AG08395 (cell line): ENCODE data around the gene CASQ2.
"Not testable (repeated sequence)": the region's sequence is repeated elsewhere in the genome, so short reads cannot be mapped to it uniquely, and the experiment has no call there.

Source experiments
- DNase-seq: peaks from one replicate; pipeline ENCODE4 v3.0.0; 2012; ENCODE audit warnings: mixed read lengths, low spot score

The CASQ2 gene

GRCh38 chr1:115780655-115781054 lies 12.1 kb upstream of the CASQ2 start:
- DNase-seq = not testable (repeated sequence)

- not testable (repeated sequence) for DNase-seq
Measured at GRCh38 chr1:115779075-115779474, 10.6 kb upstream of the CASQ2 start.

DNA sequence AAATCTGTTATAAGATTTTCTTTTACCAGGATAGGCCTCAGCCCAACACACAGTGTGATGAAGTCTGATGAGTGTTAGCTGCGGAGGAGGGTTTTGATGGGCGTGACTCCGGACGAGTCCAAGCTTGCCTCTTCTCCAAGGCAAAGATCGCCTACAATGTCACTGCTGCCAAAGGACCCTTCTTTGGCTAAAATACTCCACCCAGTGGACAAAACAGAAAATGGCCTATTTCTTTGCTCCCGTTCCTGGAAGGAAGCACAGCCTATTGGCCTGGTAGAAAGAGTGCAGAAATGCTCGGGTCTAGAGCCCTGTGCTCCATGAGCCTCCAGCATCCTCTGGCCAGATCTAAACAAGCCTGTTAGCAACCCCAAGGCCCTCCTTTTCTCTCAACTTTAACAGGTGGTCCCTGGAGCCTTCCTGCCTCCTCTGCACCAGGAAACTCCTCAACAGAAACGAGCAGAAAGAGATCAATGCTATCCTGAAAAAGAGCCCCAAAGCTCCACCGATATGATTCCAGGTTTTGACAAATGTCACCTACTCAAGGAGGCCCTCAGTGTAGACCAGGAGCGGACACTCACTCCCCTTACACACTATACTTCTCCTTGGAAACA lies 3.4 kb upstream of the CASQ2 start:
- DNase-seq = peak; percentile 91

GRCh38 chr1:115771094-115771846 lies 2.8 kb upstream of the CASQ2 start:
- no peak for DNase-seq

DNA sequence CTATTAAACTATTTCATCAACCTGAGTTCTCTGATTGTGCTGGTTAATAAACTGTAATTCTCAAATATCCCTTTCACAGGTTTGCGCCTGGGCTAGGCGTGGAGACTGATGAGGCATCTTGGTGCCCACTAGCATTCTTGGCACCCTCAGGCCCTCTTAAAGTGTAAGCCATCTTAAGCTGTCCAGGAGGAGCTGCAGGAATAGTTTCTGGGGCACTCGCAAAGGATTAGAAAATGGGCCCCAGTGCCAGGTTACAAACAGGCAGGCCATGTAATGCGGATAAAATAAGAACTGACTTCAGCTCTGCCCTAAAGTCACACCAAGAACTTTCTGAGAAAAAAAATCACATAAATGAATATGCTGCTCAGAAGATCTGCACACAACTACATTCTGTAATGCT lies 1.1 kb downstream of the CASQ2 start:
- no peak for DNase-seq

DNA sequence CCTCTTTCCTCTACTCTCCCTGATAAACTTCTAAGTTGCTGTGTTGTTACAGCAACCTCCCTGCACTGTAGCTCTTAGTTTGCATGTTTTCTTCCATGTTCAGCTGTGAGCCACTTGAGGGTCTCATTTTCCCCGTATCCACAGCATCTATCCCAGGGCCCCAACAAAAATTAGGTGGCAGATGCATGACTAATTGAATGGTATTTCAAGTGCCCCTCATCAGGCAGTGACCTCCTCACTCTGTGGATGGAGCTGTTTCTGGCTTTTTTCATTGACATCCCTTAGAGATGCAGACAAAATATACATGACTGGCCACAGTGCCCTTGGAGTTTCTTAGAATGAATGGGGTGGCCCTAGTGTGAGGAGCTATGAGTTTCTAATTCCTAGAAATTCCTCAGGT lies 3.4 kb downstream of the CASQ2 start:
- no peak for DNase-seq

- peak; percentile 48 for DNase-seq
Measured at GRCh38 chr1:115764541-115764940, 4.0 kb downstream of the CASQ2 start.

- DNase-seq = no peak
Measured at GRCh38 chr1:115762779-115763178, 5.7 kb downstream of the CASQ2 start.

GRCh38 chr1:115761601-115762302 lies 6.8 kb downstream of the CASQ2 start:
- no peak for DNase-seq

GRCh38 chr1:115757856-115758255 lies 10.7 kb downstream of the CASQ2 start:
- no peak for DNase-seq

- DNase-seq = no peak
Measured at GRCh38 chr1:115757326-115757725, 11.2 kb downstream of the CASQ2 start.

GRCh38 chr1:115755456-115756370 lies 12.8 kb downstream of the CASQ2 start:
- DNase-seq = no peak

DNA sequence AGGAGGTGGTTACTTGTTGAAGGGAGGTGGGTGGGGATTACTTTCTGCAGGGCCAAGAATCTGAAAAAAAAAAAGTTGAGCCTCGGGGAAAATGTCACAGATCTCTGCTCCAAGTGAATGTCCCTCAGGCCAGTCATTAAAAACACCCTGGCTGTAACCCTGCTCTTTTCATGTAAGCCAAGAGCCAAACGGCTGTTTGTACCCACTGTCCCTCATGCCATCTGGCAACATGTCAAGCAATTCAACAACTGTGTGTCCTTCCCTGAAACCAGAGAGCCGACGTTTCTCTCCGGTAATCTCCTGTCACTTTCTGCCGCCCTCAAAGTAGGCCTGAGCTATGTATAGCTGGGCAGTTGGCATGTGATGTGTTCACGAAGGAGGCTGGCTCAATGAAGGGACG lies 14.7 kb downstream of the CASQ2 start:
- no peak for DNase-seq

GRCh38 chr1:115753361-115753760 lies 15.2 kb downstream of the CASQ2 start:
- no peak for DNase-seq

DNA sequence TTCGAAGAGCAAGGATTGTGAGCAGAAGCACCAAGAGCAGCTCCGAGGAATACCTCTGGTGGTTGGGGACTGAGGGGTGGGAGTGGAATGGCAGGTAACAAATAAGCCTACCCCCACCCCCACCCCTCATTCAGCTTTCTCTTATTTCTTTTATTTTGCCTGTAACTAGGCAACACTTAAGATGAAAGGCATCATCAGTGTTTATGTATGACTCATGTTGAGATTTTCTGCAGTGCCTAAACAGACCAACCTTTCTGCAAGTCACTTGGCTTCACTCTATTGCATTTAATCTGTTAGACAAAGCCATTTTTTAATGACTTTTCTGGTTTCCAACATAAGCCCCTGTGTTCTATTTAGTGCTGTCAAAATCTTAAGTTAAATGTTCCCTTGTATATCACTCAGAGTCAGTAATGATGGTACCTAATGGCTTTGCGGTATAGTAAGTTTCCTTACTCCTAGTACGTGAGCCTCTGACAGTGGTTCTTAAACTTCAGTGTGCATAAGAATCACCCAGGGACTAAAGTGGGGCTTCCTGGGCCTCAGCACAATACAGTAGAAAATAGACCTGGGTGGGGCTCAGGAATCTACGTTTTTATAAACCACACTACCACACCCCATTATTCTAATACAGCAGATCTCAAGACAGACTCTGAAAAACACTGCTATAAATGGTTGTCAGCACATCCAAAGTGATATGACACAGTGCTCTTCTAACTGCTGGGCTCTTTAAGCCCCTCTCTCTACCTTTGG lies 19.9 kb downstream of the CASQ2 start:
- DNase-seq = peak; percentile 38

DNA sequence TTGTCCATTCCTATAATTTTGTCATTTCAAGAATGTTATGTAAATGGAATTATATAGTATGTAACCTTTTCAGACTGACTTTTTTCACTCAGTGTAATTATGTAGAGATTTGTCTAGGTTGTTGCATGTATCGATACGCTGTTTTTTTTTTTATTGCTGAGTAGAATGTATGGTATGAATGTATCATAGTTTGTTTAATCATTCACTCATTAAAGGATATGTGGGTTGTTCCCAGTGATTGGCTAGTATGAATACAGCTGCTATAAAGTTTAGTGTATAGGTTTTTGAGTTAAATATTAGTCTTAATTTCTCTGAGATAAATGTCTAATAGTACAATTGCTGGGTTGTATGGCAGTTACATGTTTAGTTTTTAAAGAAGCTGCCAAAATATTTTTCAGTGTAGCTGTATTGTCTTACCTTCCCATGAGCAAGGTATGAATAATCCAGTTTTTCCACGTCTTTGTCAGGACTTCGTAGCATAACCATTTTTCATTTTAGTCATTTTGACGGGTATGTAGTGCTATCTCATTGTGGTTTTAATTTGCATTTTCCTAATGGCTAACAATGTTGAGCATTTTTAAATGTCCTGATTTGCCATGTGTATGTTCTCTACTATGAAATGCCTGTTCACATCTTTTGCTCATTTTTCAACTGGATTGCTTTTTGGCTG lies 22.4 kb downstream of the CASQ2 start:
- DNase-seq = no peak

DNA sequence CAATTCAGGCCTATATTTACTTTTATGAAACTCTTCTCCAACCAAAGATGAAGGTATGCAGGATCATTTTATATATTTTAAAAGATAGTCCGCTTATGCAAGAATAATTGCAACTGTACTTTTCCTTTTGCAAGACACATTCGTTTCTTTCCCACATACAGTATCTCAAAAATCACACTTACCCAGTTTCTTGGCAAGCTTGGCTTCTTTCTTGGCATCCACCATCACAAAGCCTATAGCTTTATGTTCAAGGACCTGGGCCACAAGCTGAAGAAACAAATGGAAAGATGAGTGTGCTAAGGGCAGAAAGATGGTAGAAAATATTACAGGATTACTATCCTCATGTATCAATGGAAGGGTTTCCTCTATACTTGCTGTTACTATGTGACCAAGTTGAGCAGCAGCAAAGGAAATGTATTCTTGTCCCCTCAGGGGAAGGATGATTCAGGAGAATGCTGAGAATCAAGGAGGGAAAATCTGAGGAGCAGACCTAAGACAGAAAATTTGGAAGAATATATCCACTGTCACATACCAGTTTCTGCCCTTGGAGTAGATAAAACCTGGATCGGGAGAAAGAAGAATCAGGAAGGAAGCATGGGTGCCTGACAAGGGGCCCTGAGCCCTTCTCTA lies 23.8 kb downstream of the CASQ2 start:
- DNase-seq = no peak

DNA sequence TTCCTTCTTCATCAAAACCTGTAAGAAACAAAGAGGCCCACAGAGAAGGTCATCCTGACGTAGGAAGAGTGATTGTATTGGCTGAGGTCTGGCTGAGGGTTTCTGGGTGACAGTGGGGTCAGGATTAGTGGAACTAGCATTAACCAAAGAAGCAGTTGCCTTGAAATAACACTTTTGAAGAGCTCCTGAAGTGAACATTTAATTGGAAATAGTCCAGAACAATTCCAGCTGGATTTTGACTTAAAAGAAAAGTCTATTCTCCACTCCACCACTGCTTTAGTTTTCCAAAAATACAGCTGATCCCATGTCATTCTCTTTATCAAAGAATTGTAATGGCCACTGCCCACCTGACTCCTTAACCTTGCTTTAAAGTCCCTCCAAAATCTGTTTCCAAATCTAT lies 27.7 kb downstream of the CASQ2 start:
- DNase-seq = no peak

- DNase-seq = no peak
Measured at GRCh38 chr1:115732316-115732715, 36.2 kb downstream of the CASQ2 start.

- DNase-seq = no peak
Measured at GRCh38 chr1:115729756-115730155, 38.8 kb downstream of the CASQ2 start.
